Thyroid gland (tissue), 4 donors: ENCODE data around the gene ETV6. TPM values are rescaled to one million over a fixed set of nuclear protein-coding genes. Genes with fewer than 3 reads are reported as not detected.

Experiments used
- DNase-seq, 2 donors: peaks; one replicate each; pipeline ENCODE4 v3.0.0-alpha.2; 2019
- H3K27ac ChIP-seq, 3 donors: fragments of 200-600 bp; sonication (generic); 1 replicate in 2 of 3; 2 replicates in 1 of 3; pipeline ENCODE4 v1.5.1; 2016 to 2019; ENCODE audit warnings: mild to moderate bottlenecking in 1 of 3, moderate library complexity in 1 of 3
- H3K27me3 ChIP-seq: fragments of 200-600 bp; sonication (generic); one replicate; pipeline ENCODE4 v1.5.1; 2019
- H3K36me3 ChIP-seq, 2 donors: fragments of 200-600 bp; sonication (generic); one replicate each; pipeline ENCODE4 v1.5.1; 2016 to 2019
- H3K4me1 ChIP-seq, 2 donors: fragments of 200-600 bp; sonication (generic); one replicate each; pipeline ENCODE4 v1.5.1; 2017 to 2019
- H3K4me3 ChIP-seq, 3 donors: fragments of 200-600 bp; sonication (generic); replicated peaks in 1 of 3; 1 replicate in 2 of 3; 2 replicates in 1 of 3; pipeline ENCODE4 v1.5.1; 2016; ENCODE audit warnings: mild to moderate bottlenecking in 1 of 3
- H3K9me3 ChIP-seq: fragments of 200-600 bp; sonication (generic); one replicate; pipeline ENCODE4 v1.5.1; 2017
- CTCF ChIP-seq, 6 experiments: fragments of 200-600 bp in 3 of 6; fragments of 450-650 bp in 3 of 6; sonication (generic) in 3 of 6; IDR thresholded peaks; one replicate each; pipeline ENCODE4 v1.5.1; 2016 to 2019; ENCODE audit warnings: antibody characterized with exemption in 6 of 6, mild to moderate bottlenecking in 2 of 6, inconsistent platforms in 1 of 6, moderate library complexity in 1 of 6
- POLR2A ChIP-seq, 2 donors: fragments of 450-650 bp; IDR thresholded peaks; one replicate each; pipeline ENCODE4 v1.6.1; 2017; ENCODE audit warnings: antibody characterized with exemption in 2 of 2, mild to moderate bottlenecking in 2 of 2, moderate library complexity in 1 of 2
- WGBS, 2 donors: methylation state at CpG; one replicate each; pipeline ENCODE4 v1.1.5; 2017; 5-methylcytosine and 5-hydroxymethylcytosine counted together
- intact Hi-C: fragments of 100-400 bp; cut with DNase I; formaldehyde crosslinking; loops from one replicate; pipeline ENCODE4 v1.15.1; 2023
- total RNA-seq, 4 donors: library from RNA; depleted of rRNA; stranded (reverse); fragments of >200 nt; gene quantifications; one replicate each; pipeline ENCODE4 v1.2.3, GENCODE V29; 2016

Gene ETV6
- total RNA-seq, 4 donors from 2014 or later = 16.6 to 35.6 (median 17.2) TPM

GRCh38 chr12:11795913-11796459 lies 146.5 kb downstream of the ETV6 start:
- Histone ChIP-seq H3K9me3 (no peaks in the 10 kb centered on the region), H3K27ac (peak overlapping the region in 1 of 3 donors; percentile 15), H3K4me3 (no peak overlapping the region), H3K27me3 (no peaks in the 10 kb centered on the region), H3K36me3 (no peaks in the 10 kb centered on the region), H3K4me1 (peaks cover 9 to 38% of the 10 kb centered on the region in 2 donors)
- intact Hi-C loops = no loop called here
- DNase-seq = no peak
- 51 to 64% methylated on average over 6 of the region's 6 CpGs for WGBS, 2 donors
- TF ChIP-seq POLR2A (IDR thresholded peaks at IDR 0.05) = no peak
- TF ChIP-seq CTCF (IDR thresholded peaks at IDR 0.05) = no peak

DNA sequence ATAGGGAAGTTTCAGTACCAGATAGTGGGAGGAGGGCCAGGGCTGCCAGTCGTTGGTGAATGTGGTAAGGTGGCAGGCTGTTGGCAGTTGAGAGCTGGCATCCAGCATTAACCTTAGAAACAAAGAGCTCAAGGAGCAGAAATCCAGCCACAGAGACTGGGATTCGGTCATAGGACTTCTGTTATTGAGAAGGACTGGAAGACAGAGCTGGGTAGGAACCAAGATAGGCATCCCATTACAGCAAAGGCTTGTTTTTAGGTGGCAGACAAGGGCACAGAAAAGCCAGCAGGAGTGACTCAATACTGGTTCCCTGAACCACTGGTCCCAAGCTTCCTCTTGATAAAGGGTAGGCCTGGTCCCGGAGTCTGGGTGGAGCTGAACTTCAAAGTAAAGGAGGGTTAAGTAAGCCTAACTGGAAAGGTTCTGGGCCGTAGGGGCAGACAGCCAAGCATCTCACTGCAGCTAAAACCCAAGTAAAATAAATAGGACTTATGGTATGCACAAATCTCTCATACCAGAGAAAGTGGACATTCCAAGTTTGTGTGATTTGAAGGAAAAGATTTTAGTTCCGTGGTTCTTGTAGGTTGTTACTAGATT lies 147.9 kb downstream of the ETV6 start:
- intact Hi-C loops = no loop called here
- Histone ChIP-seq H3K9me3 (no peaks in the 10 kb centered on the region), H3K4me3 (no peak overlapping the region), H3K27ac (no peak overlapping the region), H3K4me1 (peaks cover 9 to 38% of the 10 kb centered on the region in 2 donors), H3K27me3 (no peaks in the 10 kb centered on the region), H3K36me3 (no peaks in the 10 kb centered on the region)
- no peak for DNase-seq
- WGBS, 2 donors = 84 to 94% methylated on average over 5 of the region's 5 CpGs
- TF ChIP-seq CTCF (IDR thresholded peaks at IDR 0.05) = no peak
- no peak for TF ChIP-seq POLR2A (IDR thresholded peaks at IDR 0.05)

- no peaks in the 10 kb centered on the region for H3K27me3 ChIP-seq
- no peak overlapping the region for H3K27ac ChIP-seq
- intact Hi-C loops = no loop called here
- no peak for DNase-seq
- TF ChIP-seq CTCF (IDR thresholded peaks at IDR 0.05) = no peak
- TF ChIP-seq POLR2A (IDR thresholded peaks at IDR 0.05) = no peak
- 79 to 80% methylated on average over 7 of the region's 7 CpGs for WGBS, 2 donors
- no peak overlapping the region for H3K4me3 ChIP-seq
- no peaks in the 10 kb centered on the region for H3K36me3 ChIP-seq
- H3K4me1 ChIP-seq = peaks cover 9 to 37% of the 10 kb centered on the region in 2 donors
- H3K9me3 ChIP-seq = no peaks in the 10 kb centered on the region
These were observed 148.7 kb downstream of the ETV6 start for GRCh38 chr12:11798006-11798708.

DNA sequence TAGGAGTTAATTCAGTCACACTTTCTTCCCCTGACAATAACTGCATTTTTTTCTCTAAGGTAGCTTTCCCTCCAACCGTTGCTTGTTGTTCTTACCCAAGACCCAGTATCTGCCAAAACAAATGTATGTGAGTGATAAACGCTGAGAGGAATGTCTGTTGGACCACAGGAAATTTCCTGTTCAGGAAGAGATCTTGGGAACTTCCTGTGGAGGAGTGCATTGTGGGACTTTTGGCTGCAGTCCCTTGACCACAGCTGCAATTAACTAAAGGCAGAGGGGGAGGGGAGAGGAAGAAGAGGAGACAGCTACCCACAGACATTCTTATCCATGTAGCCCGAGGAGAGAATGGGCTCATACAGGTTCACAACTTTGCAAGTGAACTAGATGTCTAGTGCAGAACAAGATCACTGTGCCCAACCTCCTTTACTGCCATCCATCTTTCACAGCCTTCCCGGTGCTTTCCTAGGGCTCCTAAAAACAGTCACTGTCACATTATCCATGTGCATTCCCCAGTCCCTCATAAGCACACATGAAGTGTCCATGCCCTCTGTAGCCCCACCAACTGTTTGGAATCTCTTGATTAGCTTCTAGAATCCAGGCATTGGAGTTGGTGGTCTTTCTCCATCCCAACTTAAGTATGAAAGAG lies 149.5 kb downstream of the ETV6 start:
- H3K27ac ChIP-seq = no peak overlapping the region
- H3K4me1 ChIP-seq = peaks cover 9 to 29% of the 10 kb centered on the region in 2 donors
- intact Hi-C loops = no loop called here
- H3K27me3 ChIP-seq = no peaks in the 10 kb centered on the region
- TF ChIP-seq CTCF (IDR thresholded peaks at IDR 0.05) (no peak), POLR2A (IDR thresholded peaks at IDR 0.05) (no peak)
- no peak for DNase-seq
- 45 to 59% methylated on average over 4 of the region's 4 CpGs for WGBS, 2 donors
- H3K9me3 ChIP-seq = no peaks in the 10 kb centered on the region
- H3K4me3 ChIP-seq = no peak overlapping the region
- no peaks in the 10 kb centered on the region for H3K36me3 ChIP-seq

GRCh38 chr12:11799502-11799873 lies 150.0 kb downstream of the ETV6 start:
- intact Hi-C loops = no loop called here
- TF ChIP-seq CTCF (IDR thresholded peaks at IDR 0.05) (no peak), POLR2A (IDR thresholded peaks at IDR 0.05) (no peak)
- DNase-seq = no peak
- H3K36me3 ChIP-seq = no peaks in the 10 kb centered on the region
- H3K4me1 ChIP-seq = peaks cover 9 to 24% of the 10 kb centered on the region in 2 donors
- H3K9me3 ChIP-seq = no peaks in the 10 kb centered on the region
- H3K4me3 ChIP-seq = no peak overlapping the region
- WGBS, 2 donors = 93 to 94% methylated on average over 8 of the region's 8 CpGs
- no peaks in the 10 kb centered on the region for H3K27me3 ChIP-seq
- H3K27ac ChIP-seq = no peak overlapping the region
